Neural cell (in vitro differentiated cells): ENCODE data around the gene GNLY. TPM values are rescaled to one million over a fixed set of nuclear protein-coding genes. Genes with fewer than 3 reads are reported as not detected.

Experiments used
- H2AFZ ChIP-seq: fragments of 200-600, 300-800 bp; sonication (generic), shearing (Covaris generic); 2 replicates; pipeline ENCODE4 v1.6.0; 2014; ENCODE audit warnings: low read depth, mild to moderate bottlenecking, antibody characterized with exemption, low read length, moderate library complexity
- H3F3A ChIP-seq: fragments of 200-600 bp; shearing (Covaris generic); 2 replicates; pipeline ENCODE4 v1.6.1; 2016; ENCODE audit warnings: mild to moderate bottlenecking, moderate library complexity, mixed read lengths, antibody characterized with exemption, low read length; ENCODE audit not compliant: insufficient read depth, poor library complexity, severe bottlenecking
- H3K27ac ChIP-seq: fragments of 200-600, 300-800 bp; sonication (generic), shearing (Covaris generic); 2 replicates; pipeline ENCODE4 v1.5.1; 2014; ENCODE audit warnings: mild to moderate bottlenecking, low read length, moderate library complexity
- H3K27me3 ChIP-seq: fragments of 300-800, 200-600 bp; sonication (generic), shearing (Covaris generic); 2 replicates; pipeline ENCODE4 v1.6.0; 2014; ENCODE audit warnings: mild to moderate bottlenecking, low read depth, low read length, moderate library complexity; ENCODE audit not compliant: insufficient read depth
- H3K36me3 ChIP-seq: fragments of 300-800, 200-600 bp; sonication (generic), shearing (Covaris generic); 2 replicates; pipeline ENCODE4 v1.5.1; 2014; ENCODE audit warnings: mild to moderate bottlenecking, antibody characterized with exemption, low read length, moderate library complexity; ENCODE audit not compliant: insufficient read depth
- H3K4me2 ChIP-seq: fragments of 300-800, 200-600 bp; sonication (generic), shearing (Covaris generic); 2 replicates; pipeline ENCODE4 v1.6.0; 2014; ENCODE audit warnings: mild to moderate bottlenecking, low read length
- H3K4me3 ChIP-seq: fragments of 300-800, 200-600 bp; sonication (generic), shearing (Covaris generic); 2 replicates; pipeline ENCODE4 v1.5.1; 2014; ENCODE audit warnings: mild to moderate bottlenecking, low read length, moderate library complexity
- H3K79me2 ChIP-seq: fragments of 200-600 bp; shearing (Covaris generic); replicated peaks from 2 replicates; pipeline ENCODE4 v1.6.0; 2014; ENCODE audit warnings: mild to moderate bottlenecking, low read length, moderate library complexity; ENCODE audit not compliant: insufficient read depth
- H3K9ac ChIP-seq: fragments of 300-800, 200-600 bp; sonication (generic), shearing (Covaris generic); 2 replicates; pipeline ENCODE4 v1.6.1; 2016; ENCODE audit warnings: mild to moderate bottlenecking, low read length, mixed read lengths
- H3K9me2 ChIP-seq: fragments of 200-600 bp; shearing (Covaris generic); 2 replicates; pipeline ENCODE4 v1.6.1; 2016; ENCODE audit warnings: mild to moderate bottlenecking, low read length, mixed read lengths; ENCODE audit not compliant: insufficient read depth
- H3K9me3 ChIP-seq: fragments of 200-600, 300-800 bp; sonication (generic), shearing (Covaris generic); 2 replicates; pipeline ENCODE4 v1.6.1; 2016; ENCODE audit warnings: mild to moderate bottlenecking, mixed run types, low read length, moderate library complexity, mixed read lengths
- H4K20me1 ChIP-seq: fragments of 200-600 bp; shearing (Covaris generic); 2 replicates; pipeline ENCODE4 v1.6.1; 2016; ENCODE audit warnings: mild to moderate bottlenecking, mixed run types; ENCODE audit not compliant: insufficient read depth
- EP300 ChIP-seq: fragments of 450-650 bp; conservative IDR thresholded peaks from 2 replicates; pipeline ENCODE4 v1.6.1; 2014; ENCODE audit warnings: antibody characterized with exemption, mild to moderate bottlenecking, moderate library complexity; ENCODE audit not compliant: poor library complexity, severe bottlenecking
- EZH2 ChIP-seq: fragments of 200-600, 300-800 bp; shearing (Covaris generic), sonication (generic); IDR thresholded peaks from 2 replicates; pipeline ENCODE4 v1.6.1; 2014; ENCODE audit warnings: antibody characterized with exemption, low read length, borderline replicate concordance, mild to moderate bottlenecking; ENCODE audit not compliant: insufficient read depth, poor library complexity, severe bottlenecking
- MXI1 ChIP-seq: fragments of 450-650 bp; conservative IDR thresholded peaks from 2 replicates; pipeline ENCODE4 v1.6.1; 2014; ENCODE audit warnings: antibody characterized with exemption, mild to moderate bottlenecking; ENCODE audit not compliant: poor library complexity, severe bottlenecking
- POLR2AphosphoS5 ChIP-seq: IDR thresholded peaks from 2 replicates; pipeline ENCODE4 v1.6.1; 2012
- RAD21 ChIP-seq: fragments of 450-650 bp; conservative IDR thresholded peaks from 2 replicates; pipeline ENCODE4 v1.6.1; 2014; ENCODE audit warnings: antibody characterized with exemption, mild to moderate bottlenecking, moderate library complexity
- SMC3 ChIP-seq: fragments of 450-650 bp; conservative IDR thresholded peaks from 2 replicates; pipeline ENCODE4 v1.6.1; 2014; ENCODE audit warnings: antibody characterized with exemption, mild to moderate bottlenecking, moderate library complexity; ENCODE audit not compliant: poor library complexity
- TAF1 ChIP-seq: IDR thresholded peaks from 2 replicates; pipeline ENCODE4 v1.6.1; 2012; ENCODE audit warnings: low read depth
- polyA plus RNA-seq: library from polyadenylated mRNA; depleted of rRNA; stranded (reverse); fragments of >200 nt; gene quantifications from 2 replicates; pipeline ENCODE4 v1.2.3, GENCODE V29; 2014
- TF ChIP-seq, protein P1 (sequence below): IDR thresholded peaks from 2 replicates; pipeline ENCODE4 v1.6.1; 2012; ENCODE audit warnings: borderline replicate concordance
- TF ChIP-seq, protein P2 (sequence below): fragments of 450-650 bp; IDR thresholded peaks from 2 replicates; pipeline ENCODE4 v1.5.1; 2014; ENCODE audit warnings: antibody characterized with exemption, mild to moderate bottlenecking, moderate library complexity; ENCODE audit not compliant: poor library complexity, severe bottlenecking

Gene GNLY
- polyA plus RNA-seq, 1 donor from 2014 or later: not detected

DNA sequence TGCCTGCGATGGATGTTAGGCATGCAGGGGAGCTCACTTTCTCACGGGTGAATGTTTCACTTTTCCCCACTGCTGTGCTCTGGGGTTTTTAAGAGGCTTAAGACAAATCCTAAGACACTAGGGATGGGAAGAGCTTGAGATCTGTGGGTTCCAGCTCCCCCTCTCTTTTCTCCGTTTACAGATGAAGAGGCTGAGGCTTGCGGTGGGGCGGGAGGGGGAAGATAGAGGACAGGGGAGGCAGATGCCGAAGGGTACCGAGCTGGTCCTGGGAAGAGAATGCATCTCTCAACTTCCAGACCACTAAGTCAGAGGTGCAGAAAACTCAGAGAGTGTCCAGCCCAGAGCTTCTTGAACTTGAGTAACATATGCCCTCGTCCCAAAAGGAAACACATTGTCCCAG is 51.5 kb downstream of the GNLY start:
- TF ChIP-seq POLR2AphosphoS5 (no peak), SMC3 (no peak), TAF1 (no peak), EZH2 (no peak), EP300 (no peak), MXI1 (no peak), RAD21 (no peak)
- TF ChIP-seq, protein P1, sequence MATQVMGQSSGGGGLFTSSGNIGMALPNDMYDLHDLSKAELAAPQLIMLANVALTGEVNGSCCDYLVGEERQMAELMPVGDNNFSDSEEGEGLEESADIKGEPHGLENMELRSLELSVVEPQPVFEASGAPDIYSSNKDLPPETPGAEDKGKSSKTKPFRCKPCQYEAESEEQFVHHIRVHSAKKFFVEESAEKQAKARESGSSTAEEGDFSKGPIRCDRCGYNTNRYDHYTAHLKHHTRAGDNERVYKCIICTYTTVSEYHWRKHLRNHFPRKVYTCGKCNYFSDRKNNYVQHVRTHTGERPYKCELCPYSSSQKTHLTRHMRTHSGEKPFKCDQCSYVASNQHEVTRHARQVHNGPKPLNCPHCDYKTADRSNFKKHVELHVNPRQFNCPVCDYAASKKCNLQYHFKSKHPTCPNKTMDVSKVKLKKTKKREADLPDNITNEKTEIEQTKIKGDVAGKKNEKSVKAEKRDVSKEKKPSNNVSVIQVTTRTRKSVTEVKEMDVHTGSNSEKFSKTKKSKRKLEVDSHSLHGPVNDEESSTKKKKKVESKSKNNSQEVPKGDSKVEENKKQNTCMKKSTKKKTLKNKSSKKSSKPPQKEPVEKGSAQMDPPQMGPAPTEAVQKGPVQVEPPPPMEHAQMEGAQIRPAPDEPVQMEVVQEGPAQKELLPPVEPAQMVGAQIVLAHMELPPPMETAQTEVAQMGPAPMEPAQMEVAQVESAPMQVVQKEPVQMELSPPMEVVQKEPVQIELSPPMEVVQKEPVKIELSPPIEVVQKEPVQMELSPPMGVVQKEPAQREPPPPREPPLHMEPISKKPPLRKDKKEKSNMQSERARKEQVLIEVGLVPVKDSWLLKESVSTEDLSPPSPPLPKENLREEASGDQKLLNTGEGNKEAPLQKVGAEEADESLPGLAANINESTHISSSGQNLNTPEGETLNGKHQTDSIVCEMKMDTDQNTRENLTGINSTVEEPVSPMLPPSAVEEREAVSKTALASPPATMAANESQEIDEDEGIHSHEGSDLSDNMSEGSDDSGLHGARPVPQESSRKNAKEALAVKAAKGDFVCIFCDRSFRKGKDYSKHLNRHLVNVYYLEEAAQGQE: no peak
- TF ChIP-seq, protein P2, sequence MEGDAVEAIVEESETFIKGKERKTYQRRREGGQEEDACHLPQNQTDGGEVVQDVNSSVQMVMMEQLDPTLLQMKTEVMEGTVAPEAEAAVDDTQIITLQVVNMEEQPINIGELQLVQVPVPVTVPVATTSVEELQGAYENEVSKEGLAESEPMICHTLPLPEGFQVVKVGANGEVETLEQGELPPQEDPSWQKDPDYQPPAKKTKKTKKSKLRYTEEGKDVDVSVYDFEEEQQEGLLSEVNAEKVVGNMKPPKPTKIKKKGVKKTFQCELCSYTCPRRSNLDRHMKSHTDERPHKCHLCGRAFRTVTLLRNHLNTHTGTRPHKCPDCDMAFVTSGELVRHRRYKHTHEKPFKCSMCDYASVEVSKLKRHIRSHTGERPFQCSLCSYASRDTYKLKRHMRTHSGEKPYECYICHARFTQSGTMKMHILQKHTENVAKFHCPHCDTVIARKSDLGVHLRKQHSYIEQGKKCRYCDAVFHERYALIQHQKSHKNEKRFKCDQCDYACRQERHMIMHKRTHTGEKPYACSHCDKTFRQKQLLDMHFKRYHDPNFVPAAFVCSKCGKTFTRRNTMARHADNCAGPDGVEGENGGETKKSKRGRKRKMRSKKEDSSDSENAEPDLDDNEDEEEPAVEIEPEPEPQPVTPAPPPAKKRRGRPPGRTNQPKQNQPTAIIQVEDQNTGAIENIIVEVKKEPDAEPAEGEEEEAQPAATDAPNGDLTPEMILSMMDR: no peak
- no peak overlapping the region for H3K27ac ChIP-seq
- H2AFZ ChIP-seq: no peak overlapping the region
- no peaks in the 10 kb centered on the region for H3K27me3 ChIP-seq
- no peaks in the 10 kb centered on the region for H3K9me2 ChIP-seq
- no peak overlapping the region for H3K4me2 ChIP-seq
- no peak overlapping the region for H3K4me3 ChIP-seq
- H3K9me3 ChIP-seq: no peaks in the 10 kb centered on the region
- no peaks in the 10 kb centered on the region for H4K20me1 ChIP-seq
- no peaks in the 10 kb centered on the region for H3K36me3 ChIP-seq
- H3K9ac ChIP-seq: no peak overlapping the region
- H3F3A ChIP-seq: no peaks in the 10 kb centered on the region
- no peaks in the 10 kb centered on the region for H3K79me2 ChIP-seq

DNA sequence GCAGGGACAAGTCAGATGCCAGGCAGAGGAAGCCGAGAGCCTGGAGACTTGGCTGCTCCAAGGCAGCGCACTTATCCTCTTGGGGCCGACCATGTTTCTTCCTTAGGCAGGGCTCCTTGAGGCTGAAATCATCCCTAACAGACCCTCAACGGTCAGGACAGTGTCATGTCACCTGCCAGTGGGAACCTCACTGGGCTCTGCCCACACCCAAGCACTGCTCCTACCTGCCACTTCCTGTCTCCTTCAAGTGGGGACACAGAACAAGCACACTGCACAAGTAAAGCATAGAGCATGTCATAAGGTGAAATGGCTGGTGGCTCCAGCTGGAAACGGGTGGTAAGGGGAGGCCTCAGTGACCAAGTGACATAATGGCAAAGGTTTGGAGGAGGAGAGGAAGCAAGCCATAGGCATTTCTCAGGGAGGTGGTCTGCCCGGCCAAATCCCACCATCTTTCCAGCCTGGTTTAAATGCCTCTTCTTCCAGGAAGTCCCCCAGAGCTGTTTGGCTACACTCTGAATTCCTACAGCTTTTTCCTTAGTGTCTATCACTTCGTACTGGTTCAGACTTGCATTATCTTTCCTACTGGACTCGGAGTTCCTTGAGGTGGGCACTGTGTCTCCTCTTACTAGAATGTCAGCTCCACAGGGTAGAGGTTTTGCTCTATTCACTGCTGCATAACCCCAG is 52.3 kb downstream of the GNLY start:
- TF ChIP-seq POLR2AphosphoS5 (no peak), SMC3 (no peak), MXI1 (no peak), EP300 (no peak), EZH2 (no peak), RAD21 (no peak), TAF1 (no peak)
- TF ChIP-seq, protein P2: no peak
- TF ChIP-seq, protein P1: no peak
- no peak overlapping the region for H3K4me2 ChIP-seq
- H3K9ac ChIP-seq: no peak overlapping the region
- H3K9me3 ChIP-seq: no peaks in the 10 kb centered on the region
- no peaks in the 10 kb centered on the region for H3F3A ChIP-seq
- H3K4me3 ChIP-seq: no peak overlapping the region
- H4K20me1 ChIP-seq: no peaks in the 10 kb centered on the region
- no peak overlapping the region for H3K27ac ChIP-seq
- no peaks in the 10 kb centered on the region for H3K79me2 ChIP-seq
- no peaks in the 10 kb centered on the region for H3K36me3 ChIP-seq
- no peaks in the 10 kb centered on the region for H3K27me3 ChIP-seq
- no peak overlapping the region for H2AFZ ChIP-seq
- H3K9me2 ChIP-seq: no peaks in the 10 kb centered on the region
